D341Med (cell line): ENCODE data around the gene STAG1.
"Not testable (repeated sequence)": the region's sequence is repeated elsewhere in the genome, so short reads cannot be mapped to it uniquely, and the experiment has no call there.

Source experiments
- DNase-seq: peaks from one replicate; pipeline ENCODE4 v3.0.0; 2012; ENCODE audit warnings: low spot score

The STAG1 gene

DNA sequence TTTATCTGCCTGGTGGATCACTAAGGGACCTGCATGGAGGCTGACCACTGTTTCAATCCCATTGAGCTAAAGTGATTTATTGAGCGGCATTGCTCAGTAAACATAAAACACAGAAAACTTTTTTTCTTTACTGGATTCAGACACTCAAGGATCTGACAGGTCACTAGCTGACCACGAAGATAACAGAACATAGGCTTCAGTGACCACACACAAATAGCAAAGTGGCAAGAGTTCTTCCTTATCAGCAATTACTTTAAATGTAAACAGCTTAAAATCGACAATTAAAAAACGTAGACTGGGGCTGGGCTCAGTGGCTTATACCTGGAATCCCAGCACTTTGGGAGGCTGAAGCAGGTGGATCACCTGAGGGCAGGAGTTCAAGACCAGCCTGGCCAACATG is 48.7 kb downstream of the STAG1 start:
- DNase-seq: no peak

GRCh38 chr3:136699271-136699828 is 52.8 kb downstream of the STAG1 start:
- DNase-seq: no peak

- no peak for DNase-seq
Observed at GRCh38 chr3:136698361-136698760, 53.8 kb downstream of the STAG1 start.

- DNase-seq: no peak
Observed at GRCh38 chr3:136696797-136697196, 55.4 kb downstream of the STAG1 start.

DNA sequence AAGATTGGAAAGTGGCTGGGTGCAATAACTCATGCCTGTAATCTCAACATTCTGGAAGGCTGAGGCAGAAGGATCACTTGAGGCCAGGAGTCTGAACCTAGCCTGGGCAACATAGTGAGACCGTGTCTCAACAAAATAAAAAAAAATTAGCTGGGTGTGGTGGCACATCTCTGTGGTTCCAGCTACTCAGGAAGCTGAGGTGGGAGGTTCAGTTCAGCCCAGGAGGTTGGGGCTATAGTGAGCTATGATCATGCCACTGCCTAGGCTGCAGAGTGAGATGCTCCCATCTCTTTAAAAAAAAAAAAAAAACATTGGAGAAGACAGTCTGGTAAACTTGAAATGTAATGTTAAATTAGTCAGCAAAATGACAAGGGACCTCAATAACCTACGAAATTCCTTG is 57.9 kb downstream of the STAG1 start:
- no peak for DNase-seq

DNA sequence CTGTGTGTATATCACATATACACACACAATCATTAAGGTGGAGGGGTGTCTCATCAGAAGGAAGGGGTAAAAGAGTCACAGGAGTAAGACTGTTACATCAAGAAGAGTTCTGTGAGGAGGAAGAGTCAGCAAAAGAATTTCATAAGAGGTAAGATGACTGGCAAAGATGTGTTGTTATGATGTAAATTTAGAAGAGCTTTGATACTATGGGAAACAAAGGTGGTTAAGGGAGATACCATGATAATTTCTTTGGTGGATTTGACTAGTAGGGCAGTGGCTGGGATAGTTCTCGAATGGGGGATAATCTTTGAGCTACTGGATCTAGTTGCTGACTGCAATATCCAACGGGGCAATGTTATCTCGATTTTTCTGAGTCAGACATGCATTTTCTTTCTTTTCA is 61.6 kb downstream of the STAG1 start:
- no peak for DNase-seq

DNA sequence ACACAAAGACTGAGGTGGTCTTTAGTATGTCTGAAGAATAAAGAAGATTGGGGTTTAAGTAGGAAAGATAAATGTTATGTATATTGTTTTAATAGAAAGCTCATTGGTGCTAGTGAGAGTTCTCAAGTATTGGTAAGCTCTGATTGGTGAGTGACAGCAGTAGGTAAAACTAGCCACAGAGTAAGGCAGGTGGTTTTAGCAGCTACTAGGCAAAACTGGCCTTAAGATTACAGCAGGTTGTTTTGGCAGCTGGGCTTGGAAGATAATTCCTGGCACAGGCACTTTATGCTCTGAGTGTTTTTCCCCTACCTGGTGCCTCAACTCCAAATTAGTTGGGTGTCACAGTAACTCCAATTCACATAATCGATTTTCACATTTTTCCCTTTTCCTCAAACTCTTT is 66.3 kb downstream of the STAG1 start:
- DNase-seq: no peak

GRCh38 chr3:136682740-136683312 is 69.4 kb downstream of the STAG1 start:
- DNase-seq: no peak

GRCh38 chr3:136678981-136679380 is 73.2 kb downstream of the STAG1 start:
- DNase-seq: no peak

DNA sequence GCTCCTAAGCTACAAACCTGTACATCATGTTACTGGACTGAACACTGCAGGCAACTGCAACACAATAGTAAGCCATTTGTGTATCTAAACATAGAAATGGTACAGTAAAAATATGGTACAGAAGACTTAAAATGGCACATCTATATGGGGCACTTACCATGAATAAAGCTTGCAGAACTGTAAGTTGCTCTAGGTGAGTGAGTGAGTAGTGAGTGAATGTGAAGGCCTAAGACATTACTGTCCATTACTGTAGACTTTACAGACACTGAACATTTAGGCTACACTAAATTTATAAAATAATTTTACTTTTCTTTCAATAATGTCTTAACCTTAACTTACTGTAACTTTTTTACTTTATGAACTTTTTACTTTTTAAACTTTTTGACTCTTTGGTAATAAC is 76.2 kb downstream of the STAG1 start:
- no peak for DNase-seq

- no peak for DNase-seq
Observed at GRCh38 chr3:136675150-136675858, 76.9 kb downstream of the STAG1 start.

DNA sequence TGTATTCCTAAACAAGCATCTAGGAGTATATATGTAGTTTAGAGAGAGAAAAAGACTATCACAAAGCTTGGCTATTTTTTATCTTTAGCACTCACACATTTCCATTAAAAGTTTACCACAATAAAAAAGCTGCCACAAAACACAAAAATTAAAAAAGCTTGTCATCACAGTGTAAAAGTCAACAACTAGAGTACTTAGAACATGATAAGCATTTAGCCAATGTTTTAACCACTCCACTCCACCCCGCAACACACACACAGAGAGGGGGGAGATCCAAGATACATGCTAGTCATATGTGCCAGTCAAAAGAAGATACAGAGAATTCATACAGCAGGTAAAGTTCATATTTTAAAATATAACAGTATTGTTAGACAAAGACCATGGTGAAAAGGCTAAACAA is 79.7 kb downstream of the STAG1 start:
- DNase-seq: no peak

- no peak for DNase-seq
Observed at GRCh38 chr3:136671921-136672320, 80.3 kb downstream of the STAG1 start.

DNA sequence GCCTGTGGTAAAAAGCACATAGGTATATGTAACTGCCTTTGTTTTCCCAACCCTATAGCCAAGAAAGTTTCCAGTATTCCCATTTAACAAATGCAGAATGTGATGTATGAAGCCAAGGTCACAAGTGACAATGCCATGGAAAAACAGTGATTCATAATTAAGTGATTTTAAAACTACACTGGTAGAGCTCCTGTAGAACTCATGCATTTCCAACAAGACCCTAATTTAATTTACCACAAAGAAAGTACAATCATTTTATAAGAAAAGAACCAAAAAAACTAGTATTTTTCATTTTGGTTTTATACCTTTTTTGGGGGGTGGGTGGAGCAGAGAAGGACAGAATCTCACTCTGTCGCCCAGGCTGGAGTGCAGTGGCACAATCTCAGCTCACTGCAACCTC is 82.0 kb downstream of the STAG1 start:
- DNase-seq: no peak

- no peak for DNase-seq
Observed at GRCh38 chr3:136667081-136667480, 85.1 kb downstream of the STAG1 start.

GRCh38 chr3:136666301-136666700 is 85.9 kb downstream of the STAG1 start:
- DNase-seq: not testable (repeated sequence)

- DNase-seq: no peak
Observed at GRCh38 chr3:136664771-136665170, 87.4 kb downstream of the STAG1 start.

DNA sequence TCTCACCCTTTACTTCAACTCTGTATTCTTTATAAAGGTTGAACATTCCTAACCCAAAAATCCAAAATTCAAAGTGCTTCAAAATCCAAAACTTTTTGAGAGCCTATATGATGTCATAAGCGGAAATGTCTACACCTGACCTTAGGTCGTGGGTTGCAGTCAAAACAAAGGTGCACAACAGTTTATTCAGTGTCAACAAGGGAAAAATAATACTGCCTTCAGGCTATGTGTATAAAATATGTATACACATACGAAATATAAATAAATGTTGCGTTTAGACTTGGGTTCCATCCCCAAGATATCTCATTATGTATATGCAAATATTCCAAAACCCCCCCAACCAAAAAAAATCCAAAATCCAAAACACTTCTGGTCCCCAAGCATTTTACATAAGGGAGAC is 90.9 kb downstream of the STAG1 start:
- no peak for DNase-seq

DNA sequence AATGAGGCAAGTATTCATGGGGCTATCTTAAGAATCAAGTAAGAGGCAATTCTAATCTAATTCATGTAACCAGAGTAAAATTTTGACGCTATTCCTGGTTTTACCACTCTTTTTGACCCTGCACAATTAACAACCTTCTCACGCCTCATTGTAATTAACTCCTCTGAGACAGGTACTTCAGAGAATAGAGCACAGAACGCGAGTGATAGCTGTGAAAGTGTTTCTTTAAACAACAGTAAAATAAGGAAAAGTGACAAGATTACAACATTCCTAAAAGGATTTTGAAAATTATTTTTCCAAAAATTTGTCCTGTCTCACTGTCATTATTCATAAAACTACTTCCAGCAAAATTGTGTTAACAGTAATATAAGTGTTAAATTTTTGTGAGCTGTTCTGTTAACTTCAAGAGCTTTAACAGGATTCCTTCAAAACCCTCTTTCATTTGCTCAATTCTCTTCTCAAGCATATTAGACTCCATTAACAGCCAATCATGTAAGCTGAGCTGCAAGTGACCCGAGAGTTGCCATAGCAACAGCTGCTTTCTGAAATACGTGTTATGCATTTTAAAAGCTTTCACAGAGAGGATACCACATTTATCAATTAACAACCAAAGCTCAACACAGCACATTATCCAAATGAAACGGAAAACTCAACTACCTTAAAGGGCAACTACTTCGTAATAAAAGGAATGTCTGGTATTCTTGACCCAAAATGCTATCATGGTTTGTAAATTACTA is 93.1 kb downstream of the STAG1 start:
- DNase-seq: no peak

GRCh38 chr3:136657526-136657925 is 94.7 kb downstream of the STAG1 start:
- no peak for DNase-seq

DNA sequence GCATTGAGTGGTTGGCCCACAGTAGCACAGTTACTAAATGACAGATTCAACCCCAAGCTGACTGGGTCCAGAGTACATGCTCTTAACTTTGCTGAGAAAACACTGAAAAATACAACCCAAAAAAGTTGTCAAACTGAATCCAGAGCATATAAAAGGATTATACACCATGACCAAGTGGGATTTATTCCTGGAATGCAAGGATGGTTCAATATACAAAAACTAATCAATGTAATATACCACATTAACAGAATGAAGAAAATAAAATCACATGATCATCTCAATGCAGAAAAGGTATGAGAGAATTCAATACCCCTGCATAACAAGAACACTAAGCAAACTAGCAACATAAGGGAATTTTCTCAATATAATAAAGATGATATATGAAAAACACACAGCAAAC is 98.5 kb downstream of the STAG1 start:
- DNase-seq: no peak

GRCh38 chr3:136651581-136651980 is 100.6 kb downstream of the STAG1 start:
- DNase-seq: no peak

DNA sequence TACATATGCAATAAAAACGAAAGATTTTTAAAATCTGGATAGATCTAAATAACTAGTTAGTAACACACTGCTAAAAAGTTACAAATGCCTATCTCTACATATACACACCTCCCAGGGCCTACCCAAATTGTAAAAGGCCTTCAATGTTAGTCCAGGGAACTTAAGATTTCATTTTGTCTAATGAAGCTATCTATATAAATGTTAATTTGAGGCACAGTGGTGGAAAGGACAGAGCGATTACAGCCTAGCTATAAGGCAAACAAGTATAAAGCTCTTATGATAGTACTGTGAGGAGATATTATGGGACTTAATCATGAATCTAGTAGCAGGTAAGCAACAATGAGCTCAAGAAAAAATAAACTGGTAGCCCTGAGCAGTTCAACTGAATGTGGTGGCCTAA is 101.7 kb downstream of the STAG1 start:
- DNase-seq: no peak
